IMR-90 (cell line): ENCODE results near the gene ELMO1. TPM values are rescaled to one million over a fixed set of nuclear protein-coding genes. Genes with fewer than 3 reads are reported as not detected.

Experiments used
- ATAC-seq: fragments of 200-7000 bp; cut with Tn5 transposase; 2 replicates; pipeline ENCODE4 v1.9.1; 2020; ENCODE audit warnings: low read depth, mild to moderate bottlenecking, moderate library complexity
- BruUV-seq: library from RNA; stranded (reverse); fragments of 400-500 nt; replicated peaks from 2 replicates; lab custom pipeline; 2021; lab: Mats Ljungman, UMichigan
- CTCF ChIA-PET: fragments of 300-600 bp; formaldehyde crosslinking; extraction: SDS; loops from one replicate; lab custom pipeline; 2021; ENCODE audit warnings: antibody characterized with exemption; lab: Yijun Ruan, JAX
- POLR2A ChIA-PET: fragments of 300-600 bp; sonication (Branson Sonifier 250); formaldehyde crosslinking; loops from one replicate; lab custom pipeline; 2022; ENCODE audit warnings: antibody characterized with exemption; ENCODE audit not compliant: unreplicated experiment; lab: Charles Lee
- DNase-seq: peaks from one replicate; pipeline ENCODE4 v3.0.0; 2013
- H2AFZ ChIP-seq: replicated peaks from 2 replicates; pipeline ENCODE3; 2013; ENCODE audit warnings: low read length, mild to moderate bottlenecking; ENCODE audit not compliant: poor library complexity
- H2AK5ac ChIP-seq: 2 replicates; pipeline ENCODE4 v1.6.1; 2013; ENCODE audit warnings: low read depth, low read length, inconsistent platforms
- H2AK9ac ChIP-seq: replicated peaks from 2 replicates; pipeline ENCODE3; 2013; ENCODE audit warnings: mild to moderate bottlenecking, low read depth, low read length, moderate library complexity; ENCODE audit not compliant: poor library complexity
- H2BK120ac ChIP-seq: 2 replicates; pipeline ENCODE4 v1.6.1; 2013; ENCODE audit warnings: low read depth, low read length, inconsistent platforms
- H2BK15ac ChIP-seq: 3 replicates; pipeline ENCODE4 v1.6.1; 2013; ENCODE audit warnings: low read depth, low read length, inconsistent platforms
- H2BK20ac ChIP-seq: 2 replicates; pipeline ENCODE4 v1.6.1; 2013; ENCODE audit warnings: low read depth, mild to moderate bottlenecking, inconsistent platforms, low read length, moderate library complexity
- H2BK5ac ChIP-seq: 2 replicates; pipeline ENCODE4 v1.6.1; 2013; ENCODE audit warnings: mild to moderate bottlenecking, low read depth, low read length, inconsistent platforms; ENCODE audit not compliant: poor library complexity, severe bottlenecking
- H3K14ac ChIP-seq: replicated peaks from 2 replicates; pipeline ENCODE4 v1.6.1; 2013; ENCODE audit warnings: low read depth, low read length, inconsistent platforms
- H3K18ac ChIP-seq: 2 replicates; pipeline ENCODE4 v1.6.1; 2013; ENCODE audit warnings: low read depth, low read length, control low read depth
- H3K23ac ChIP-seq: 2 replicates; pipeline ENCODE4 v1.6.1; 2013; ENCODE audit warnings: low read depth, low read length, inconsistent platforms
- H3K27ac ChIP-seq: 2 replicates; pipeline ENCODE4 v1.5.1; 2013; ENCODE audit warnings: mild to moderate bottlenecking, control low read depth, low read length; ENCODE audit not compliant: insufficient read depth
- H3K27me3 ChIP-seq: 2 replicates; pipeline ENCODE4 v1.6.1; 2013; ENCODE audit warnings: low read length; ENCODE audit not compliant: control insufficient read depth, insufficient read depth
- H3K36me3 ChIP-seq: 2 replicates; pipeline ENCODE4 v1.6.1; 2013; ENCODE audit warnings: low read length, mixed read lengths; ENCODE audit not compliant: control insufficient read depth, insufficient read depth
- H3K4ac ChIP-seq: 2 replicates; pipeline ENCODE4 v1.6.1; 2013; ENCODE audit warnings: low read depth, low read length, inconsistent platforms
- H3K4me1 ChIP-seq: 2 replicates; pipeline ENCODE4 v1.6.1; 2013; ENCODE audit warnings: low read length, mixed read lengths; ENCODE audit not compliant: control insufficient read depth, insufficient read depth
- H3K4me2 ChIP-seq: 2 replicates; pipeline ENCODE4 v1.6.1; 2013; ENCODE audit warnings: low read depth, mild to moderate bottlenecking, control low read depth, low read length, moderate library complexity
- H3K4me3 ChIP-seq: 2 replicates; pipeline ENCODE4 v1.5.1; 2013; ENCODE audit warnings: low read depth, mild to moderate bottlenecking, control low read depth, low read length, moderate library complexity; ENCODE audit not compliant: insufficient read depth
- H3K56ac ChIP-seq: 2 replicates; pipeline ENCODE4 v1.6.1; 2013; ENCODE audit warnings: low read length, inconsistent platforms; ENCODE audit not compliant: insufficient read depth; ENCODE audit errors: extremely low read depth
- H3K79me1 ChIP-seq, 2 experiments: 2 replicates each; pipeline ENCODE4 v1.6.1; 2013; ENCODE audit warnings: low read length in 2 of 2, inconsistent platforms in 1 of 2, low read depth in 1 of 2
- H3K9ac ChIP-seq: 2 replicates; pipeline ENCODE4 v1.6.1; 2013; ENCODE audit warnings: low read depth, low read length, control low read depth
- H3K9me1 ChIP-seq: 2 replicates; pipeline ENCODE4 v1.6.1; 2013; ENCODE audit warnings: low read length, inconsistent platforms; ENCODE audit not compliant: insufficient read depth
- H3K9me3 ChIP-seq: 2 replicates; pipeline ENCODE4 v1.6.1; 2013; ENCODE audit warnings: low read length; ENCODE audit not compliant: control insufficient read depth, insufficient read depth
- H4K20me1 ChIP-seq: 2 replicates; pipeline ENCODE4 v1.6.1; 2013; ENCODE audit warnings: low read length, inconsistent platforms; ENCODE audit not compliant: insufficient read depth
- H4K5ac ChIP-seq: 2 replicates; pipeline ENCODE4 v1.6.1; 2013; ENCODE audit warnings: mild to moderate bottlenecking, low read depth, low read length, control low read depth
- H4K8ac ChIP-seq, 2 experiments: 2 replicates each; pipeline ENCODE4 v1.6.1; 2013; ENCODE audit warnings: low read depth in 2 of 2, low read length in 2 of 2, control low read depth in 1 of 2, inconsistent platforms in 1 of 2
- H4K91ac ChIP-seq: 2 replicates; pipeline ENCODE4 v1.6.1; 2013; ENCODE audit warnings: low read depth, low read length, inconsistent platforms; ENCODE audit not compliant: insufficient read depth
- CEBPB ChIP-seq: IDR thresholded peaks from 2 replicates; pipeline ENCODE4 v1.6.1; 2012; ENCODE audit warnings: low read depth, low read length, improper control_type of control experiment
- CHD1 ChIP-seq: IDR thresholded peaks from 2 replicates; pipeline ENCODE4 v1.6.1; 2012; ENCODE audit warnings: low read depth, low read length, improper control_type of control experiment
- CTCF ChIP-seq: conservative IDR thresholded peaks from 2 replicates; pipeline ENCODE4 v1.5.1; 2012; ENCODE audit warnings: mild to moderate bottlenecking, low read depth, low read length, improper control_type of control experiment
- MAFK ChIP-seq: IDR thresholded peaks from 2 replicates; pipeline ENCODE4 v1.6.1; 2012; ENCODE audit warnings: low read depth, low read length, improper control_type of control experiment
- MAZ ChIP-seq: IDR thresholded peaks from 2 replicates; pipeline ENCODE4 v1.6.1; 2012; ENCODE audit warnings: low read depth, mild to moderate bottlenecking, low read length, improper control_type of control experiment, moderate library complexity, borderline replicate concordance
- RAD21 ChIP-seq: IDR thresholded peaks from 2 replicates; pipeline ENCODE4 v1.6.1; 2012; ENCODE audit warnings: low read length, improper control_type of control experiment
- RCOR1 ChIP-seq: IDR thresholded peaks from 2 replicates; pipeline ENCODE4 v1.6.1; 2012; ENCODE audit warnings: mild to moderate bottlenecking, low read length, improper control_type of control experiment; ENCODE audit not compliant: insufficient replicate concordance
- RFX5 ChIP-seq: IDR thresholded peaks from 2 replicates; pipeline ENCODE4 v1.8.0; 2012; ENCODE audit warnings: low read depth, mild to moderate bottlenecking, low read length, moderate library complexity
- USF2 ChIP-seq: fragments of 150-350 bp; IDR thresholded peaks from 2 replicates; pipeline ENCODE4 v1.6.1; 2017; ENCODE audit warnings: mild to moderate bottlenecking, antibody characterized with exemption, low read length, low read depth
- WGBS, 2 experiments: methylation state at CpG; one replicate each; pipeline versions ENCODE4 v1.1.5 to v1.1.7; 2013; ENCODE audit warnings: missing lambda C conversion rate in 2 of 2; ENCODE audit not compliant: insufficient read length in 1 of 2; ENCODE audit errors: extremely low coverage in 2 of 2; 5-methylcytosine and 5-hydroxymethylcytosine counted together
- dilution Hi-C: fragments of 300-500 bp; cut with HindIII; formaldehyde crosslinking; loops from one replicate; pipeline ENCODE4 v1.14.3; 2018; ENCODE audit warnings: low sequenced_read_pairs; ENCODE audit not compliant: unreplicated experiment
- in situ Hi-C: fragments of 300-500 bp; cut with MboI; formaldehyde crosslinking; loops from 3 replicates; pipeline ENCODE4 v1.14.3; 2019; ENCODE audit warnings: low sequenced_read_pairs, inconsistent platforms, mixed read lengths
- intact Hi-C: fragments of 100-400 bp; cut with micrococcal nuclease; formaldehyde crosslinking; loops from 2 replicates; pipeline ENCODE4 v1.10.0; 2022
- polyA plus RNA-seq, 3 experiments: library from polyadenylated mRNA; depleted of rRNA; stranded (reverse); fragments of >200 nt; gene quantifications; 2 replicates each; pipeline ENCODE4 v1.2.3, GENCODE V29; 2012; ENCODE audit warnings: low replicate concordance in 1 of 3
- total RNA-seq: library from RNA; depleted of rRNA; stranded (reverse); fragments of >200 nt; gene quantifications from 2 replicates; pipeline ENCODE4 v1.2.3, GENCODE V29; 2012
- TF ChIP-seq, protein P1 (sequence below): fragments of 150-350 bp; IDR thresholded peaks from 2 replicates; pipeline ENCODE4 v1.6.1; 2016; ENCODE audit warnings: low read depth, mild to moderate bottlenecking, low read length, moderate library complexity, borderline replicate concordance

ELMO1 gene
- total and polyA plus RNA-seq, 2 of the 4 experiments (the other 2 are of a cell fraction): 0.03 TPM; not detected in 1

GRCh38 chr7:36984041-36984521 is 464.6 kb downstream of the ELMO1 start:
- H2AK5ac ChIP-seq: no peak overlapping the region
- no peak overlapping the region for H3K4me3 ChIP-seq
- H3K4ac ChIP-seq: no peak overlapping the region
- no peaks in the 10 kb centered on the region for H3K36me3 ChIP-seq
- no peak overlapping the region for H2AK9ac ChIP-seq
- in situ Hi-C loops (no loop called here), intact Hi-C loops (no loop called here), dilution Hi-C loops (no loop called here)
- DNase-seq (no peak), ATAC-seq (no peak)
- H3K14ac ChIP-seq: no peak overlapping the region
- no peak overlapping the region for H2AFZ ChIP-seq
- H3K79me1 ChIP-seq: no peaks in the 10 kb centered on the region
- no peaks in the 10 kb centered on the region for H3K4me1 ChIP-seq
- peaks cover 15% of the 10 kb centered on the region for H3K27me3 ChIP-seq
- H4K20me1 ChIP-seq: no peaks in the 10 kb centered on the region
- no peak overlapping the region for H2BK5ac ChIP-seq
- H4K5ac ChIP-seq: no peak overlapping the region
- H3K9me3 ChIP-seq: no peaks in the 10 kb centered on the region
- ChIA-PET POLR2A (no interaction called here), CTCF (interaction anchor here (0.6 to 7.7 kb wide), 6 partner anchors 10 to 497 kb away, joined by 3 to 54 read pairs (median 5); no protein-coding TSS in a partner anchor)
- H2BK20ac ChIP-seq: no peak overlapping the region
- BruUV-seq: no TSS peak
- H2BK120ac ChIP-seq: no peak overlapping the region
- H4K8ac ChIP-seq: no peak overlapping the region
- no peak overlapping the region for H3K9ac ChIP-seq
- no peak overlapping the region; the same call in 1 of the 2 replicates for H3K4me2 ChIP-seq
- H3K27ac ChIP-seq: no peak overlapping the region
- H4K91ac ChIP-seq: no peak overlapping the region
- WGBS, 2 experiments: 0% methylated on average over 1 of the region's 9 CpGs; no CpG with 5 or more reads in 1 of the 2 experiments
- H3K9me1 ChIP-seq: no peaks in the 10 kb centered on the region
- no peak overlapping the region for H3K56ac ChIP-seq
- no peak overlapping the region for H3K18ac ChIP-seq
- TF ChIP-seq CEBPB (no peak), CTCF (no peak), CHD1 (no peak), RFX5 (no peak), MAFK (no peak), RCOR1 (no peak), RAD21 (no peak), MAZ (no peak), USF2 (no peak)
- TF ChIP-seq, protein P1, sequence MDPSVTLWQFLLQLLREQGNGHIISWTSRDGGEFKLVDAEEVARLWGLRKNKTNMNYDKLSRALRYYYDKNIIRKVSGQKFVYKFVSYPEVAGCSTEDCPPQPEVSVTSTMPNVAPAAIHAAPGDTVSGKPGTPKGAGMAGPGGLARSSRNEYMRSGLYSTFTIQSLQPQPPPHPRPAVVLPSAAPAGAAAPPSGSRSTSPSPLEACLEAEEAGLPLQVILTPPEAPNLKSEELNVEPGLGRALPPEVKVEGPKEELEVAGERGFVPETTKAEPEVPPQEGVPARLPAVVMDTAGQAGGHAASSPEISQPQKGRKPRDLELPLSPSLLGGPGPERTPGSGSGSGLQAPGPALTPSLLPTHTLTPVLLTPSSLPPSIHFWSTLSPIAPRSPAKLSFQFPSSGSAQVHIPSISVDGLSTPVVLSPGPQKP: no peak
- no peak overlapping the region for H2BK15ac ChIP-seq
- no peak overlapping the region for H3K23ac ChIP-seq
